Activated naive CD8-positive, alpha-beta T cell treated with anti-CD3 and anti-CD28 coated beads for 36 hours (primary cell): ENCODE data around the gene C19orf67. TPM values are rescaled to one million over a fixed set of nuclear protein-coding genes. Genes with fewer than 3 reads are reported as not detected.

ENCODE experiments used
- DNase-seq: peaks from one replicate; pipeline ENCODE4 v3.0.0; 2021
- H3K27ac Mint-ChIP-seq: one replicate; pipeline ENCODE4 v1.8.0; 2022; ENCODE audit warnings: mild to moderate bottlenecking, moderate library complexity, mixed read lengths
- H3K27me3 Mint-ChIP-seq: one replicate; pipeline ENCODE4 v1.8.0; 2022; ENCODE audit warnings: mild to moderate bottlenecking, mixed read lengths
- H3K36me3 Mint-ChIP-seq: one replicate; pipeline ENCODE4 v1.8.0; 2021; ENCODE audit warnings: mild to moderate bottlenecking, mixed read lengths
- H3K4me1 Mint-ChIP-seq: one replicate; pipeline ENCODE4 v1.8.0; 2021; ENCODE audit warnings: mixed read lengths
- H3K4me3 Mint-ChIP-seq: one replicate; pipeline ENCODE4 v1.8.0; 2022; ENCODE audit warnings: mild to moderate bottlenecking, moderate library complexity, mixed read lengths
- H3K9me3 Mint-ChIP-seq: one replicate; pipeline ENCODE4 v1.8.0; 2022; ENCODE audit warnings: mixed read lengths
- total RNA-seq, 2 experiments: library from RNA; stranded (reverse); gene quantifications; one replicate each; pipeline ENCODE4 v1.2.3, GENCODE V29; 2021

Gene C19orf67
- total RNA-seq, 2 experiments from 2014 or later: not detected

GRCh38 chr19:14080887-14081796, 4.4 kb downstream of the C19orf67 start:
- Mint-ChIP-seq H3K4me3 (peak overlapping the region; percentile 87), H3K36me3 (no peaks in the 10 kb centered on the region), H3K27me3 (no peaks in the 10 kb centered on the region), H3K9me3 (no peaks in the 10 kb centered on the region), H3K4me1 (peaks cover 8% of the 10 kb centered on the region), H3K27ac (peak overlapping the region; percentile 82)
- DNase-seq: peak; percentile 98

GRCh38 chr19:14078411-14078810, 7.2 kb downstream of the C19orf67 start:
- Mint-ChIP-seq H3K4me3 (no peak overlapping the region), H3K27ac (no peak overlapping the region), H3K27me3 (no peaks in the 10 kb centered on the region), H3K36me3 (no peaks in the 10 kb centered on the region), H3K9me3 (no peaks in the 10 kb centered on the region), H3K4me1 (peaks cover 22% of the 10 kb centered on the region)
- no peak for DNase-seq

GRCh38 chr19:14073925-14074838, 11.4 kb downstream of the C19orf67 start:
- peak overlapping the region; percentile 64 for H3K27ac Mint-ChIP-seq
- no peak for DNase-seq
- H3K27me3 Mint-ChIP-seq: no peaks in the 10 kb centered on the region
- peaks cover 16% of the 10 kb centered on the region for H3K4me1 Mint-ChIP-seq
- peak overlapping the region; percentile 89 for H3K4me3 Mint-ChIP-seq
- H3K36me3 Mint-ChIP-seq: no peaks in the 10 kb centered on the region
- H3K9me3 Mint-ChIP-seq: no peaks in the 10 kb centered on the region

DNA sequence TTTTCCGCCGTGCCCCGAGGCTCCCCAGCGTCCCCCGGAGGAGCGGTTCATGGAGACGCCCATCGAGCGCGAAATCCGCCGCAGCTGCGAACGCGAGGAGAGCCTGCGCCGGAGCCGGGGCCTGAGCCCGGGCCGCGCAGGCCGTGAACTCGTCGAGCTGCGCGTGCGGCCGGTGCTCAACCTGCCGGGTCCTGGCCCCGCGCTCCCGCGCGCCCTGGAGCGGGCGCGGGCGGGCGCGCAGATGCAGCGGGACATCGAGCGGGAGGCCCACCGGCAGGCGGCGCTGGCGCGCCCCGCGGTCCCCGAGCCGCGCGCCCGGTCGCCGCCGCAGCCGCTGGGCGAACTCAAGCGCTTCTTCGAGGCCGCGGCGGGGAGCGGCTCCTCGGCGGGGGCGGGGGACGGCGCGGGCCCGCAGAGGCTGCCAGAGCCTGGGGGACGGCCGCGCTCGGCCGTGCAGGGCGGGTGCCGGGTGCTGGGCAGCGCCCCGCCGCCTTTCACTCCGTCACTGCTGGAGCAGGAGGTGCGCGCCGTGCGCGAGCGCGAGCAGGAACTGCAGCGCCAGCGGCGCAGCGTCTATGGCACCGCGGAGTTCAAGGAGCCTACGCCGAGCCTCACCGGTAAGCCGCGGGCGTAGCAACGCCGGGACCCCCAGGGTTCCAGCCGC, 12.2 kb downstream of the C19orf67 start:
- H3K9me3 Mint-ChIP-seq: no peaks in the 10 kb centered on the region
- peak overlapping the region; percentile 89 for H3K4me3 Mint-ChIP-seq
- DNase-seq: peak; percentile 85
- H3K4me1 Mint-ChIP-seq: peaks cover 16% of the 10 kb centered on the region
- no peak overlapping the region for H3K27ac Mint-ChIP-seq
- H3K36me3 Mint-ChIP-seq: no peaks in the 10 kb centered on the region
- H3K27me3 Mint-ChIP-seq: no peaks in the 10 kb centered on the region

- Mint-ChIP-seq H3K27me3 (no peaks in the 10 kb centered on the region), H3K27ac (no peak within 1 kb of the TSS), H3K9me3 (no peaks in the 10 kb centered on the region), H3K36me3 (no peaks in the 10 kb centered on the region), H3K4me1 (peaks cover 16% of the 10 kb centered on the region), H3K4me3 (peak within 1 kb of the TSS; percentile 89)
- DNase-seq: peak; percentile 47
Measured at GRCh38 chr19:14072535-14073260, 12.9 kb downstream of the C19orf67 start, which contains the start of gene MISP3. MISP3 (plus strand) TSS chr19:14072786; CDS start chr19:14073310, 524 bp downstream.

DNA sequence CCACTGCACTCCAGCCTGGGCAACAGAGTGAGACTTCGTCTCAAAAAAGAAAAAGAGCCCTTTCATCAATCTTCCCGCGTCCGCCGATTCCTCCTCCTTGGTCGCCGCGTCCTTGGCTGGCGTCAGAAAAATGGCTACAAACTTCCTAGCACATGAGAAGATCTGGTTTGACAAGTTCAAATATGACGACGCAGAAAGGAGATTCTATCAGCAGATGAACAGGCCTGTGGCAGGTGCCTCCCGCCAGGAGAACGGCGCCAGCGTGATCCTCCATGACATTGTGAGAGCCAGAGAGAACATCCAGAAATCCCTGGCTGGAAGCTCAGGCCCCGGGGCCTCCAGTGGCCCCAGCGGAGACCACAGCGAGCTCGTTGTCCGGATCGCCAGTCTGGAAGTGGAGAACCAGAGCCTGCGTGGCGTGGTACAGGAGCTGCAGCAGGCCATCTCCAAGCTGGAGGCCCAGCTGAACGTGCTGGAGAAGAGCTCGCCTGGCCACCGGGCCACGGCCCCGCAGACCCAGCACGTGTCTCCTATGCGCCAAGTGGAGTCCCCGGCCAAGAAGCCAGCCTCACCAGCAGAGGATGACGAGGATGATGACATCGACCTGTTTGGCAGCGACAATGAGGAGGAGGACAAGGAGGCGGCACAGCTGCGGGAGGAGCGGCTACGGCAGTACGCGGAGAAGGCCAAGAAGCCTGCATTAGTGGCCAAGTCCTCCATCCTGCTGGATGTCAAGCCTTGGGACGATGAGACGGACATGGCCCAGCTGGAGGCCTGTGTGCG, 15.1 kb downstream of the C19orf67 start:
- no peaks in the 10 kb centered on the region for H3K27me3 Mint-ChIP-seq
- no peak for DNase-seq
- no peak overlapping the region for H3K27ac Mint-ChIP-seq
- peaks cover 16% of the 10 kb centered on the region for H3K4me1 Mint-ChIP-seq
- H3K36me3 Mint-ChIP-seq: no peaks in the 10 kb centered on the region
- H3K4me3 Mint-ChIP-seq: no peak overlapping the region
- H3K9me3 Mint-ChIP-seq: no peaks in the 10 kb centered on the region

GRCh38 chr19:14066134-14066533, 19.4 kb downstream of the C19orf67 start:
- Mint-ChIP-seq H3K4me1 (no peaks in the 10 kb centered on the region), H3K27ac (no peak overlapping the region), H3K9me3 (no peaks in the 10 kb centered on the region), H3K4me3 (no peak overlapping the region), H3K36me3 (no peaks in the 10 kb centered on the region), H3K27me3 (peaks cover 9% of the 10 kb centered on the region)
- DNase-seq: no peak

GRCh38 chr19:14063105-14063504, 22.5 kb downstream of the C19orf67 start:
- peaks cover 33% of the 10 kb centered on the region for H3K27me3 Mint-ChIP-seq
- no peaks in the 10 kb centered on the region for H3K36me3 Mint-ChIP-seq
- H3K27ac Mint-ChIP-seq: no peak overlapping the region
- H3K4me3 Mint-ChIP-seq: no peak overlapping the region
- H3K9me3 Mint-ChIP-seq: no peaks in the 10 kb centered on the region
- H3K4me1 Mint-ChIP-seq: peaks cover 11% of the 10 kb centered on the region
- no peak for DNase-seq

DNA sequence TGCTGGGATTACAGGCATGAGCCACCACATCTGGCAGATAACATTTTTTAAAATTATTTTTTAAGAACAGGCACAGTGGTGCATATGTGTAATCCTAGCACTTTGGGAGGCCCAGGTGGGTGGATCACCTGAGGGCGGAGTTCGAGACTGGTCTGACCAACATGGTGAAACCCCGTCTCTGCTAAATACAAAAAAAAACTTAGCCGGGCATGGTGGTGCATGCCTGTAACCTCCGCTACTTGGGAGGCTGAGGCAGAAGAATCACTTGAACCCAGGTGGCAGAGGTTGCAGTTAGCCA, 23.1 kb downstream of the C19orf67 start:
- H3K27me3 Mint-ChIP-seq: peaks cover 39% of the 10 kb centered on the region

DNA sequence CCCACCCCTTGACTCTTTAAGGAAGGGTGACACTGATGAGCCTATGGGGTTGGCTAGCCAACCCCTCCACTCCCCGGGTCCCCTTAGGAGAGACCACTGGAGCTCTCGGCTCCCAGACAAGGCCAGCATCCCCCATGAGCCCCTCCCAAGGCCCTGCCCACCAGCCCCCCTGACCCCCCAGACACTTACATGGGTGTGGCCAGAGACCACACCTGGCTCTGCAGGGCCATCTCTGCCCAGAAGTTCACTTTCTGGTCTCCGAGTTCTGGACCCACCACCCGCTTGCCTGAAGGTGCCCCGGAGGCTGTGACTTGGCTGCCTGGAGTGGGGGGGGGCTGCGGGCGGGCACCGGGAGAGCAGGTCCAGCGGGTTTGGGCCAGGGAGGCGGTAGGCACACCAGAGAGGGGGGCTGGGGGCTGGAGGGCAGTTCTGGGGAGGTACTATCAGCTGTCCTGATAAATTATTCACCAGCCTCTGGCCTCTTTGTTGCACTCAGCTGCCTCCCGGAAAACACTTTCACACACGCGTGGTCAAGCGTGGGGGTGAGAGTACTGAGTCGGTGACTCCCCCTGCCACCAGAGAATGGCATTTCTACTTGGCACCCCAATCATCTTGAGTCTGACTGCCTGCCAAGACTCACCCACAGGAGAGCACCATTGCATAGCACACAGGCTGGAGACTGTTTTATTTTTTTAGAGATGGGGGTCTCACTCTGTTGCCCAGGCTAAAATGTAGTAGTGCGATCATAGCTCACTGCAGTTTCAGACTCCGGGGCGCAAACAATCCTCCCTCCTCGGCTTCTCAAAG, 23.6 kb downstream of the C19orf67 start, which contains the start of gene PALM3:
Gene PALM3 (minus strand): TSS at position 326 of the 807 bp plus-strand sequence. CDS start 96 bp downstream, at position 230.
- no peaks in the 10 kb centered on the region for H3K9me3 Mint-ChIP-seq

More for the DNA sequence above, 23.1 kb downstream of the C19orf67 start:
- H3K27ac Mint-ChIP-seq: no peak overlapping the region
- peaks cover 17% of the 10 kb centered on the region for H3K4me1 Mint-ChIP-seq
- no peak overlapping the region for H3K4me3 Mint-ChIP-seq
- no peak for DNase-seq
- H3K9me3 Mint-ChIP-seq: no peaks in the 10 kb centered on the region
- no peaks in the 10 kb centered on the region for H3K36me3 Mint-ChIP-seq

GRCh38 chr19:14061081-14061749, 24.4 kb downstream of the C19orf67 start:
- Mint-ChIP-seq H3K27ac (no peak overlapping the region), H3K4me1 (peaks cover 17% of the 10 kb centered on the region), H3K36me3 (no peaks in the 10 kb centered on the region), H3K9me3 (no peaks in the 10 kb centered on the region), H3K4me3 (no peak overlapping the region), H3K27me3 (peaks cover 47% of the 10 kb centered on the region)
- no peak for DNase-seq

More for the DNA sequence above, 23.6 kb downstream of the C19orf67 start, which contains the start of gene PALM3:
- DNase-seq: no peak
- Mint-ChIP-seq H3K27ac (no peak within 1 kb of the TSS), H3K4me1 (peaks cover 17% of the 10 kb centered on the region), H3K36me3 (no peaks in the 10 kb centered on the region), H3K27me3 (peaks cover 42% of the 10 kb centered on the region), H3K4me3 (no peak within 1 kb of the TSS)

- no peak overlapping the region for H3K27ac Mint-ChIP-seq
- H3K36me3 Mint-ChIP-seq: no peaks in the 10 kb centered on the region
- H3K4me1 Mint-ChIP-seq: peaks cover 17% of the 10 kb centered on the region
- H3K9me3 Mint-ChIP-seq: no peaks in the 10 kb centered on the region
- no peak overlapping the region for H3K4me3 Mint-ChIP-seq
- no peak for DNase-seq
- H3K27me3 Mint-ChIP-seq: peaks cover 47% of the 10 kb centered on the region
Measured at GRCh38 chr19:14059652-14060155, 25.9 kb downstream of the C19orf67 start.
